ENCODE measurements around the gene TRIM10.
A peak's percentile ranks its signal among the peaks of the same experiment; 100 is the strongest.
"Not testable (repeated sequence)": the region's sequence is repeated elsewhere in the genome, so short reads cannot be mapped to it uniquely, and the experiment has no call there.

TRIM10 gene

DNA sequence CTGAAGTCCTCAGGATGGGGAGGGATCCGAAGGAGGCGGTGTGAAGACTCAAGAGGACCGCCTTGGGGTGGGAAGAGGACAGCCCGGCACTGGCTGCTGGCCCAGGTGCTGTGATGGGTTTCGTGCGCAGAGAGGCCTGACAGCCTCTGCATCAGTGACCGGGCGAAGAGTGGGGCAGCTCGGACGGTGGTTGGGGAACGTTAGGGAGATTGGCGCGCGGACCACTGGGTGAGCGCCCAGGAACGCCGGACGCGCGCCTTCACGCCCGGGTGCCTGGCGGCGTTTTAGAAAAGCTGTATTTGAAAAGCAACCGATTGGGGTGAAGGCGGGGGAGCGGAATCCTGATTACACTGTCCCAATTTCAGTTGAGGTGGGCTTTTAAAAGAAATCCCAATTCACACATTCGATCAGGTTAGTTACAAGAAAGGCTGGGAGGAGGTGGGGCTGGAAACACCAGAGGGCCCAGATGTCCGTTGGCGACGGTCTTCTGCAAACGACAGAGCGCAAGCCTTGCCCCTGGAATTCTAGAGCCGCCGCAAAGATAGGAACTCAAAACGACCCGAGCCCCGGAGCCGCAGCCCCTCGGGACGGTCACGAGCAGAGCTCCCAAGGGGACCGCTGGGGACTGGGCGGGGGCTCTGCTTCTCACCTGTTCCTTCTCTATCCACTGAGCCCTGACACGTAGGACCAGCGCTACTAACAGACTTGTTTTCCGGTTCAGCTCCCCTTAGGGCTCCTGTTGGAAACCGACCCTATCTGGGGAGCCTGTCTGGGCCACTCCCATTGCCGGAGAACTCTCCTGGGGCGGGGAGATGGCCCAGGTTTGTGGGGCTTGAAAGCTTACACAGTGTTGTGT lies 33.5 kb downstream of the TRIM10 start:
- DNase-seq = no peak

DNA sequence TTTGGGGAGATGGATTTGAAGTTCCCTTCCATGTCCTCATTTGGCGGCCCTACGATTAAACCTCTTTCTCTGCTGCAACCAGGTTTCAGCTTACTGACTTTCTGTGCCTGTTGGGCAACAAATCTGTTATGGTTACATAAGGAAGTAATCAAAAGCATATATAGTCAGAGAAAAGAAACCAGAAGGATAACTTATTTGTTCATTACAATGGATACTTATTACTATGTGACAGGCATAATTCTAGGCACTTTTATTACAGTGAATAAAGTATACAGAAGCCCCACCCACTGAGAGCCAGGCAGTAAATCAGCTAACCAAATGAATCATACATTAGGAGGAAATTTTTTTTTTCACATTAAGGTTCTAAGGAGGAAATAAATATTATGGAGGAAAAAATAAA lies 38.5 kb downstream of the TRIM10 start:
- DNase-seq = no peak

DNA sequence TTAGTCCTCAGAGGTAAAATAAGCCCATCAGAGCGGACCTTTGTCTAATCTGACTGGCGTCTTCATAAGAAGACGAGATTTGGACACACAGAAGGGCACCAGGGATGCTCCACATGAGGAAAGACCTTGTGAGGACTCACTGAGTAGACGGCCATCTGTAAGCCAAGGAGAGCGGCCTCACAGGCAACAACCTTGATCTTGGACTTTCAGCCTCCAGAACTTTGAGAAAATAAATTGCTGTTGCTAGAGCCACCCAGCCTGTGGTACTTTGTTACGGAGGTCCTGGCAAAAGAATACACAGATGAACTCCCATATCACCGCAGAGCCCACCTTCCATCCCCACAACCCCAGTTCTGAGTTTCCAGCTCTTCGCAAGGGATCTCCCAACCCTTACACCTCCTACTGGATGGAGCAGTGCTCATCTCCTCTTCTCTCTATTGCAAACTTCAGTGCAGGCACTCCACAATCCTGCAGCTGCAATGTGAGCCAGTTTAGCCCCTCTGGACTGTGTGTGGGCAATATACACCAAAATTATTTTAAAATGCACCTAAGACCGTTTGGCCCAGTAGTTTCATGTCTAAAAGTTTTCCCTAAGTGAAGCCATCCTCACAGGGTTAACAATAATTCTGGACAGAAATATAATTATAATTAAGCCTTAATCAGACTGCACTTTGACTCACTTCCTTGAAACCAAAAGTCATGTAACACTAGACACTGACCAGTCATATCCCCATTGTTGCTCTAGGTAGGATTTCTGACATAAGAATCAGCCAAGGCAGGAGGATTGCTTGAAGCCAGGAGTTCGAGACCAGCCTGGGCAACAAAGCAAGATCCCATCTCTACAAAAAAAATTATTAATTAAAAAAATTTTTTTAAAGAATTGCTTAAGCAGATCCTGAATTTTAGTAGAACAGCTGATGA lies 39.3 kb downstream of the TRIM10 start:
- no peak for DNase-seq

DNA sequence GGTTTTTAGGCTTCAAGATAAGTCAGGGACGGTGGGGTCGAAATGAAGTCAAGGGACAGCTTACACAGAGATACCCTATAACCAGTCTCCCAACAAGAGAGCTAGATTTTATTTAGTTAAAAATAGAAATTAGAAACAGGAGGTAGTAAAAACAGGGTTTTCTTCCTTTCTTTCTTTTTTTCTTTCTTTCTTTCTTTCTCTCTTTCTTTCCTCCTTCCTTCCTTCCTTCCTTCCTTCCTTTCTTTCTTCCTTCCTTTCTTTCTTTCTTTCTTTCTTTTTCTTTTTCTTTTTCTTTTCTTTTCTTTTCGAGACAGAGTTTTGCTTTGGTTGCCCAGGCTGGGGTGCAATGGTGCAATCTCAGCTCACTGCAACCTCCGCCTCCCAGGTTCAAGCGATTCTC lies 42.3 kb downstream of the TRIM10 start:
- not testable (repeated sequence) for DNase-seq

DNA sequence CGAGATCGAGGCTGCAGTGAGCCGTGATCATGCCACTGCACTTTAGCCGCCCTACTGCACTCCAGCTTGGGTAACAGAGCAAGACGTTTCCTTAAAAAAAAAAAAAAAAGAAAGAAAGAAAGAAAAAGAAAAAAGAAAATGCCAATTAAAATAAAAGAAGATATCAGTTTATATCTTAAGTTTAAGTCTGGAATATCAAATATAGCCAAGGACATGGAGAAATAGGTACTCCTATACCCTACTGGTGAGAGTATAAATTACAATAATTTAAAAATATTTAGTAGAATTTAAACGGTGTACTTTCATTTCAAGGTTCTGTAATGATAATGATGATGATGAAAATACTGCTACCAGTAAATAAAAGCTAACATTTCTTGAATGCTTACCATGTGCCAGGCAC lies 44.3 kb downstream of the TRIM10 start:
- DNase-seq = no peak

DNA sequence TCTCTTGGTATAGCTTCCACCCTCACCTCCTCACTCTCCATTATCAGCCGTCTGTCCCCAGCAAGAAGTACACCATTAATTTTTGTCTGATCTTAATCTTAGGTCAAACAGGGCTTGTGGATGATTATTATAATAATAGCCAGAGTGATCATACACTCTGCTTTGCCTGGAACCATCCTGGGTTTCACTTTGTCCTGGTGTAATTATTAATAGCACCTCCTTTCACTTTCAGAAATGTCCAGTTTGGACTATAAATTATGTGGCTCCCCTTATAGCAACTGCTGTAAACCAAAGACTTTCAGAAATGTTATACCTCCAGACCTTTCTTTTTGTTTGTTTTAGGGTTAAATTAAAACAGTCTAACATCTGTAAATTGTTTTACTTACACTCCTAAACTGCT lies 47.2 kb downstream of the TRIM10 start:
- no peak for DNase-seq

DNA sequence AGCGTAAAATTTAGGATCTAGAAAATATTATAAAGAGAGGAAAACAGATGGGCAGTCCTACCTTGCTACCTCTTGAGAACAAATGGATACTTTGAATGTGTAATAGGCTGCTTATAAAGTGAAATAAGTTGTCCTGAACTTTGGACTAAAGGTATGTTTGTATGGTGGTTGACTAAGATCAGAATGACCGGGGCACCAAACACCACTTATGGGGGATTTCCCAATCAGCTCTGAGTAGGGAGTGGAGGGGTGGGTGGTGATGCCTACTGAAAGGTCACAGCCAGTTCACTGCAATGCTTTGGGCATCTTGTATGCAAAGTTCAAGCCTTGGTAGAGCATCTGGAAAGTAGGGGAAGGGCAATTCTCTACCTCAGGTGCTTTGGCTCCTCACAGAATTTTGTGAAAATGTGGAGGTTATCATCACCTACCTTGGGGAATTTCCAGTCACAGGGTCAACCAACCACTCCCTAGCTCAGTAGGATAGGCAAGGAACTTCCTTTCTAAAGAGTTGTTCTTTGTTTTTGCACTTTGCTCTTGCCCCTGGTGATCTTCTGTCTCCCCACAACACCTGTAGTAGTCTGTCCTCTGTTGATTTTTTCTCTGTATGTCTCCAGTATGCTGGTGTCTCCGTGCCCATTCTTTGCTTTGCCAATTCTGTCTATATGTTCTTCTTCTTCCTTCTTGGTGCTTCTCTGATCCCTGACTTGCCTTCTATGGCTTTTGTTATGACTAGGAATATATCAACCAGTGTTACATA lies 47.8 kb downstream of the TRIM10 start, which contains the start of gene TRIM31:
TRIM31 (minus strand) TSS at position 88 of the 757 bp plus-strand sequence. CDS start 285 bp downstream, outside the sequence.
- no peak for DNase-seq

DNA sequence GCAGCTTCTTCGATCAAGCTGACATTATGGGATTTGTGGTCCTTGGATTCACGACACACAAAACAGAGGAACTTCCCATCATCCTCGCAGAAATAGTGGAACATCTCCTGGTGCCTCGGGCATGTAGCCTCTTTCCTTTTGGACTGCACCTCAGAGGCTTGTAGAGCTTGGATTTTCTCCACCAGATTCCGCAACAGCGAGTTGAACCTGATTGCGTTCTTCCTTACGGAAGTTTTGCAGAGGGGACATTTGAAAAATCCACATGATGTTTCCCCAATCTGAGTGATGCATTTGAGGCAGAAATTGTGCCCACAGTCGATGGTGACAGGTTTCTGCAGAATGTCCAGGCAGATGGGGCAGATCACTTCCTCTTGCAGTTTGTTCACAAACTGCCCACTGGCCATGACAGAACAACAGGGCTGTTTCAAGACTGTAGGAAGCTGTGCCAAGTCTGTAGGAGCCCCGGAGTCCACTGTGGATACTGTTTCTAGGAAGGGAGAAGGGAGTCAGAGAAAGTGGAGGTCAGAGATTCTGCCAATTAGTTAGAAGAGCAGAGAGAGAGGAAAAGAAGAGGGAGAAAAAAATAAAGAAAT lies 48.5 kb downstream of the TRIM10 start:
- no peak for DNase-seq

DNA sequence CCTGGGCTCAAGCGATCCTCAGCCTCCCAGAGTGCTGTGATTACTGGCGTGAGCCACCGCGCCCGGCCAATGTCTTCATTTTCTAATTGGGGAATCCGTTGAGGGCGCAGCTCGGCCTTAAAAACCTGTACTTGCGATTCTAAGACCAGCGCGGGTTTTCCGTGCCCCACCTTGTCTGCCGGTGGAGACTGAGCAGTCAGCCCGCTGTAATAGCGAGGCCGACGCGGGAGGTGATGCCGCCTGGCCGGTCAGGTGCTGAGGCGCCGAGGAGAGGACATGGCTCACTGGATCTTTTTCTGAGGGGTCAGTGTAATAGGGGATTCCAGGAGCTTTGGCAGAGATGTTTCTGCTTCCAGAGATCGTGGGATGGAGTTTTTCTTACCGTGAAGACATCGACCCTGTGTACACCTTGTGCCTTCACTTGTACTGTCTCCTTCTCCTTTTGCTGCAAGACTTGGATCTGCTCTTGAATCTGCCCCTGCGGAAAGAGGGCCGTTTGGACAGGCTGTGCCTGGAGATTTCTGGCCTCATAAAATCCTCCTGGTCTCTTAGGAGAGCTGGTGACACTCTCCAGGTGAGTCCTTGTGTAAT lies 49.6 kb downstream of the TRIM10 start:
- DNase-seq = no peak

DNA sequence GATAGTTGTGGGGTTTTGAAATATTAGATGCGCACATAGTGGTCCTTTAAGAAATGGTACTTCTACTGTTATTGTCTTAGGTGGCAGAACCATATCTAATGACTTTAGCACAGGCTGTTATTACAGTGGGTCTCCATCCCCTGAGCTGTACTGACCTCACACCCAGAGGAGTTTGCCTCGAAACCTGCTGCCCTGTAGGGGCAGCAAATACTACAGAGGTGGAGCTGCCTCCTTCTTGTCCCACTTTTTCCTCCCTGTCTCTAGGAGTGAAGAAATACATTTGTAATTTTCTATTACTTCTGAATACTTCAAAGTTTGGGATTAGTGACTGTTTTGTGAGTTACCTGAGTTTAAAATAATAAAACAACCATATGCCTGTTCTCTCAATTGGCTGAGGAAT lies 56.4 kb downstream of the TRIM10 start:
- no peak for DNase-seq

DNA sequence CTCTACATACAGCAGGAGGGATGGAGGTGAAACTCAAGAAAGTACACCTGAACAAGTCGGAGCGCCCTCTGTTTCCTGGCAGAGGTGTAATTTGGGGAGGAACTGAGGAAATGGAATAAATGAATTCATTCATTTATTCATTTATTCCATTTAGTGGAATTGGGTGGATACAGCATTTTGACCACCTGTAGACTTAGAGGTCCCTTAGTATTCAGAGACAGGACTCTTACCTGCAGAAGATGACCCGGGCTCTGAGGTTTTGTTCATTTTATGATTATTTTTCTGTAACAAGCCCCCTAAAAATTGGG lies 57.2 kb downstream of the TRIM10 start:
- DNase-seq = no peak

DNA sequence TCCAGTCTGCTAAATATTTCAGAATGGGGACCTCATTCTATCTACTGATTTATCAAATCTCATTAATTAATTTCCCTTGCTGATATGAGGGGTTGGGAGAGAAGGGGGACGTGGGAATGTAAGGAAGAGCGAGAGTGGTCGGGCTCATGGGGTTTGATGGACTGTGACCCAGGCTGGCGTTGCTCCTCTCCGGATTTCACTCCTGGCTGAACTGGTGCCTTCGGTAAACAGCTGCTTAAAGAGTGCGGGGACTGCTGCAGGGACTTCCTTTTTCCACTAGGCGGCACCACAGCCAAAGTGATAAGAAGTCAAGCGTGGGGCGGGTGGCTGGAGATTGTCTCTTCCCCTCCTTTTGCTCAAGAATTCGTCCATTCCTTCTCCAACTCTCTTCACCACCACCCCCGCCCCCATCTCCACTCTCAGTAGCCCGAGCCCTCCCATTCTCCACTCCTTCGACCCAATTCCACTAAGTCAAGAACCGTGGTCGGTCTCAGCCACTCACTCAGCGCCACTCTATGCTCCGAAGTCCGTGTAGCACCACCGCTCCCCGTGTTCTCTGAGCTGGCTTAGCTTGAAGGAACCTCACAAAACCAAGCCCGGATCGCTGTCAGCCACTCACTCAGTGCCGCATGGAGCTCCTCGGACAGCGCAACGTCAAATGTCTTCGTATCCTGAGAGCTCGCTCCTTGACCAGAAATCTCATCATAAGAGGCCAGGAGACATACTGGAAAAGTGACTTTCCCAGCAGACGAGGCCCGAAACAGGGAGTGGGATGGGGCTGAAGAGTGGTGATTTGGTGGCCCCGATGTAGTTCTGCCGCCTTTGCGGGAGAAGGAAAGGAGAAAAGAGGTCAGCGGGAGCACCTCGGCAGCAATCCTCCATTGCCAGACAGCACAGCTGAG lies 57.8 kb downstream of the TRIM10 start:
- peak; percentile 74 for DNase-seq

DNA sequence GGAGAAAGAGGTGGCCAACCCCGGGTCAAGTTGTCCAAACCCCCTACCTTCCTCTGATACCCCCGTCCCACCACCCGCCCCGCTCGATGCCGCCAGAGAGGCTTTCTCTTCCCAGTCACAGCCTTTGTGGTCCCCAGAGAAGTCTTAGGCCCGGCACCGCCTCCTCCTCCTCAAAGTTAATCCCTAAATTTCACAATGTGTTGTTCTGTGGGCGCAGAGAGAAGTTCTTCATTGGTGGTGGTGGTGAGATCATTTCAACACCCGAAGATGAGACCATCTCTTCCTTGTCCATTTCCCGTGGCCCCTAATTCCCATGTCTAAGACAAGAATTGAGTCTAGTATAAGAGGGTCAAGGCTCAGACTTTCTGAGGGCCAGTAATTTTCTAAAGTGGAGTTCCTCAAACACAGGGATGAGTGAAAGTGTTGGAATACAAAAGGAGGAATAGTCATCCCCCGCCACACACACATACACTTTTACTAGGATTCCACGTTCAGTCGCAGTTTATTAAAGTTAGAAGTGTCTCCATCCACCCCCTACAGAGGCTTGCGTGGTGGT lies 58.5 kb downstream of the TRIM10 start:
- no peak for DNase-seq
